GM04504 (cell line): ENCODE measurements around the gene ZNF655.
A peak's percentile ranks its signal among the peaks of the same experiment; 100 is the strongest.

Source experiments
- DNase-seq: peaks from one replicate; pipeline ENCODE4 v3.0.0-alpha.2; 2012; ENCODE audit warnings: low read depth

Gene ZNF655

GRCh38 chr7:99606531-99606930, 48.1 kb downstream of the ZNF655 start:
- DNase-seq = no peak

- DNase-seq = no peak
These were observed 49.1 kb downstream of the ZNF655 start for GRCh38 chr7:99607548-99607947.

- no peak for DNase-seq
These were observed 56.1 kb downstream of the ZNF655 start for GRCh38 chr7:99614495-99614894.

- DNase-seq = no peak
These were observed 57.5 kb downstream of the ZNF655 start for GRCh38 chr7:99615989-99616358.

GRCh38 chr7:99616359-99617191, 58.1 kb downstream of the ZNF655 start, which contains the start of gene ZSCAN25:
Gene ZSCAN25, plus strand, starts transcription at chr7:99616946. Its CDS starts 2,661 bp downstream, at chr7:99619607.
- peak; percentile 77 for DNase-seq

- DNase-seq = no peak
These were observed 58.8 kb downstream of the ZNF655 start for GRCh38 chr7:99617192-99617781.

- peak; percentile 70 for DNase-seq
These were observed 60.3 kb downstream of the ZNF655 start for GRCh38 chr7:99618726-99619125.

- no peak for DNase-seq
These were observed 61.2 kb downstream of the ZNF655 start for GRCh38 chr7:99619571-99620130.

- no peak for DNase-seq
These were observed 62.8 kb downstream of the ZNF655 start for GRCh38 chr7:99621271-99621670.

GRCh38 chr7:99622596-99622995, 64.2 kb downstream of the ZNF655 start:
- no peak for DNase-seq

- no peak for DNase-seq
These were observed 64.8 kb downstream of the ZNF655 start for GRCh38 chr7:99623091-99623693.

GRCh38 chr7:99623702-99624447, 65.4 kb downstream of the ZNF655 start:
- DNase-seq = no peak

- no peak for DNase-seq
These were observed 66.0 kb downstream of the ZNF655 start for GRCh38 chr7:99624484-99624883.

- DNase-seq = no peak
These were observed 66.9 kb downstream of the ZNF655 start for GRCh38 chr7:99625321-99625720.

- DNase-seq = no peak
These were observed 67.5 kb downstream of the ZNF655 start for GRCh38 chr7:99625961-99626360.
